ENCODE results near the gene NPR3.

The NPR3 gene

GRCh38 chr5:32713770-32714381, 2.8 kb downstream of the NPR3 start:
- peak overlapping the region; percentile 80 for H3K4me3 ChIP-seq (ENCODE audit: control insufficient read depth, low read depth, low read length)
- TF ChIP-seq CTCF (IDR thresholded peaks at IDR 0.05; ENCODE audit: control insufficient read depth, insufficient read depth, low read depth, low read length, missing control alignments): no peak
- no peak for DNase-seq (ENCODE audit: low read depth)

GRCh38 chr5:32714836-32715235, 3.7 kb downstream of the NPR3 start:
- no peak overlapping the region for H3K4me3 ChIP-seq (ENCODE audit: control insufficient read depth, low read depth, low read length)
- no peak for TF ChIP-seq CTCF (IDR thresholded peaks at IDR 0.05; ENCODE audit: control insufficient read depth, insufficient read depth, low read depth, low read length, missing control alignments)
- no peak for DNase-seq (ENCODE audit: low read depth)

- DNase-seq (ENCODE audit: low read depth): no peak
- H3K4me3 ChIP-seq (ENCODE audit: control insufficient read depth, low read depth, low read length): no peak overlapping the region
- no peak for TF ChIP-seq CTCF (IDR thresholded peaks at IDR 0.05; ENCODE audit: control insufficient read depth, insufficient read depth, low read depth, low read length, missing control alignments)
Observed at GRCh38 chr5:32720300-32720699, 9.2 kb downstream of the NPR3 start.

- no peak for DNase-seq (ENCODE audit: low read depth)
- no peak for TF ChIP-seq CTCF (IDR thresholded peaks at IDR 0.05; ENCODE audit: control insufficient read depth, insufficient read depth, low read depth, low read length, missing control alignments)
- no peak overlapping the region for H3K4me3 ChIP-seq (ENCODE audit: control insufficient read depth, low read depth, low read length)
Observed at GRCh38 chr5:32721626-32722025, 10.5 kb downstream of the NPR3 start.

GRCh38 chr5:32722957-32723356, 11.8 kb downstream of the NPR3 start:
- no peak for TF ChIP-seq CTCF (IDR thresholded peaks at IDR 0.05; ENCODE audit: control insufficient read depth, insufficient read depth, low read depth, low read length, missing control alignments)
- no peak overlapping the region for H3K4me3 ChIP-seq (ENCODE audit: control insufficient read depth, low read depth, low read length)
- DNase-seq (ENCODE audit: low read depth): no peak

- no peak overlapping the region for H3K4me3 ChIP-seq (ENCODE audit: control insufficient read depth, low read depth, low read length)
- no peak for TF ChIP-seq CTCF (IDR thresholded peaks at IDR 0.05; ENCODE audit: control insufficient read depth, insufficient read depth, low read depth, low read length, missing control alignments)
- DNase-seq (ENCODE audit: low read depth): no peak
Observed at GRCh38 chr5:32724526-32724925, 13.4 kb downstream of the NPR3 start.
